Activated gamma-delta T cell treated with Interleukin-2 at 50 U/mL for 16 hours (primary cell): ENCODE results near the gene IHH.
A peak's percentile ranks its signal among the peaks of the same experiment; 100 is the strongest.

Experiments
- DNase-seq: peaks from one replicate; pipeline ENCODE4 v3.0.0-alpha.2; 2020

Gene IHH

GRCh38 chr2:219037783-219038499, 22.8 kb downstream of the IHH start:
- no peak for DNase-seq

- no peak for DNase-seq
Observed at GRCh38 chr2:219035942-219036341, 24.8 kb downstream of the IHH start.

- DNase-seq = no peak
Observed at GRCh38 chr2:219034823-219035222, 25.9 kb downstream of the IHH start.

GRCh38 chr2:219032051-219032745, 28.5 kb downstream of the IHH start:
- no peak for DNase-seq

GRCh38 chr2:219031005-219031738, 29.5 kb downstream of the IHH start:
- no peak for DNase-seq

GRCh38 chr2:219030177-219030940, 30.4 kb downstream of the IHH start:
- DNase-seq = no peak

GRCh38 chr2:219029829-219030165, 30.9 kb downstream of the IHH start:
- peak; percentile 71 for DNase-seq

GRCh38 chr2:219028996-219029828, 31.5 kb downstream of the IHH start:
- DNase-seq = no peak

- DNase-seq = no peak
Observed at GRCh38 chr2:219028141-219028540, 32.6 kb downstream of the IHH start.

- no peak for DNase-seq
Observed at GRCh38 chr2:219027511-219028055, 33.1 kb downstream of the IHH start.

GRCh38 chr2:219026946-219027345, 33.8 kb downstream of the IHH start:
- DNase-seq = no peak

- no peak for DNase-seq
Observed at GRCh38 chr2:219025637-219026585, 34.8 kb downstream of the IHH start.

- DNase-seq = no peak
Observed at GRCh38 chr2:219024059-219024458, 36.7 kb downstream of the IHH start.

GRCh38 chr2:219023045-219023605, 37.6 kb downstream of the IHH start:
- no peak for DNase-seq

GRCh38 chr2:219022616-219023015, 38.1 kb downstream of the IHH start:
- no peak for DNase-seq

GRCh38 chr2:219022041-219022440, 38.7 kb downstream of the IHH start:
- no peak for DNase-seq

- no peak for DNase-seq
Observed at GRCh38 chr2:219021591-219021990, 39.1 kb downstream of the IHH start.

- DNase-seq = no peak
Observed at GRCh38 chr2:219020604-219021365, 39.9 kb downstream of the IHH start.

GRCh38 chr2:219019436-219019835, 41.3 kb downstream of the IHH start:
- no peak for DNase-seq

GRCh38 chr2:219018726-219019125, 42.0 kb downstream of the IHH start:
- no peak for DNase-seq
